HG03565 (cell line): ENCODE measurements around the gene ZKSCAN3.
A peak's percentile ranks its signal among the peaks of the same experiment; 100 is the strongest.
"Not testable (repeated sequence)": the region's sequence is repeated elsewhere in the genome, so short reads cannot be mapped to it uniquely, and the experiment has no call there.

Experiments used
- ATAC-seq: cut with Tn5 transposase; IDR thresholded peaks from one replicate; pipeline ENCODE4 v1.9.1; 2021; ENCODE audit warnings: mild to moderate bottlenecking, moderate library complexity; ENCODE audit not compliant: unreplicated experiment

Gene ZKSCAN3

DNA sequence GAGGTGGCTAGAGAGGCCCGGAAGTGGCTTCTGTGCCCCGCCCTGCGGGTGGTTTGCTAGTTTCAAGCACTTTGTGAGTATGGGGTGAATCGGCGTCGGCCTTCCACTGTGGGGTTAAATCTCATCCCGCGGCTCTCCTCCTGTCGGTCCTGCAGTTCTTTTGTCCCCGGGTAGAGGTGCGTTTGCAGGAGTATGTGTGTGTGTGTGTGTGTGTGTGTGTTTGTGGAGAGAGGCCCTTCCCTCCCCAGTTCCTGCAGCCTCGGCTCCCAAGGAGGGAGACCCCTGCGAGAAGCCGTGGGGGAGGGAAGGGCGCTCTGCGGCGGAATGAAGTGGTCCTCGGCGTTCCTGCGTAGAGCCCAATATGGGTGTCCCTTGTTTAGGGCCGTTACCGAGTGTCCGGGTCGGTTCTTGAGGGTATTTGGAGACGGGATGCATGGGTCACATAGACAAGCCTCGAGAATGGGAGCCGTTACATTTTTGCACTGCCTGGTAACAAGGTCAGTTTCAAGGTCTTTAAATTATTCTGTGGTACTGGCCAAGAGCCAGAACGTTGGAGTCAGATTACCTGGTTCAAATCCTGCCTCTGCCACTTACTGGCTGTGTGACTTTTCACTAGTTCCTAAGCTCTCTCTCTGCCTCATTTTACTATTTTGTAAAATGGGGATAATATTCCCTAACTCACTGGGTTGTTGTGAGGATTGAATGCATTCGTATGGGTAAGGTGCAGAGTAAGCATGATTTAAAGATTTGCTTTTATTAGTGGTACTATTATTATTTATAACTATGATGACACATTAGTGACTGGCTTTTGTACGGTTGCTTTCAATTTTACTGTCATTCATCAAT lies at the start of gene ZKSCAN3:
Gene ZKSCAN3 (plus strand): TSS at position 56 of the 846 bp plus-strand sequence. CDS start 9,640 bp downstream, outside the sequence.
- ATAC-seq, result peak; percentile 95

DNA sequence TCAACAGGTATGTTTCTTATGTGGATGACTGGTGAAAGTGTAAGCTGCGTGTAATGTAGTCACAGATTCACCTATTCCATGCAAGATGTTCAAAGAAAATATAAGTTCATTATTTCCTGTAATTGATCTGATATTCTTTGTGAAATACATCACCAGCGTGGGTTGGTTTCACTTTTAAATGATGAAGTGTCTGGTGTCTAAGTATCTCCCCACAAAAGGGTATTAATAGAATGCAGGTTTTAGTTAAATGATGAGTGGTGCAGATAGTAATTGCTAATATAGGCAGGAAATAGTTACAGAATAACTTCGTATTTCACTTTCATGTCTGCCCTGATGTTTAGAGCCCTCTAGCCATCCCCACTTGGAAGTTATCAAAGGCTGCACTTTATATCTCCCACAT lies 46.2 kb upstream of the ZKSCAN3 start:
- peak; percentile 71 for ATAC-seq

DNA sequence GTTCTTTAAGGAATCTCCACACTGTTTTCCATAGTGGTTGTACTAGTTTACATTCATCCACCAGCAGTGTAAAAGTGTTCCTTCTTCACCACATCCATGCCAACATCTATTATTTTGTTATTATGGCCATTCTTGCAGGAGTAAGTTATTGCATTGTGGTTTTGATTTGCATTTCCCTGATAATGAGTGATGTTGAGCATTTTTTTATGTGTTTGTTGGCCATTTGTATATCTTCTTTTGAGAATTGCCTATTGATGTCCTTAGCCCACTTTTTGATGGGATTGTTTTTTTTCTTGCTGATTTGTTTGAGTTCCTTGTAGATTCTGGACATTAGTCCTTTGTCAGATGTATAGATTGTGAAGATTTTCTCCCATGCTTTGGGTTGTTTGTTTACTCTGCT lies 43.4 kb upstream of the ZKSCAN3 start:
- ATAC-seq, result not testable (repeated sequence)

DNA sequence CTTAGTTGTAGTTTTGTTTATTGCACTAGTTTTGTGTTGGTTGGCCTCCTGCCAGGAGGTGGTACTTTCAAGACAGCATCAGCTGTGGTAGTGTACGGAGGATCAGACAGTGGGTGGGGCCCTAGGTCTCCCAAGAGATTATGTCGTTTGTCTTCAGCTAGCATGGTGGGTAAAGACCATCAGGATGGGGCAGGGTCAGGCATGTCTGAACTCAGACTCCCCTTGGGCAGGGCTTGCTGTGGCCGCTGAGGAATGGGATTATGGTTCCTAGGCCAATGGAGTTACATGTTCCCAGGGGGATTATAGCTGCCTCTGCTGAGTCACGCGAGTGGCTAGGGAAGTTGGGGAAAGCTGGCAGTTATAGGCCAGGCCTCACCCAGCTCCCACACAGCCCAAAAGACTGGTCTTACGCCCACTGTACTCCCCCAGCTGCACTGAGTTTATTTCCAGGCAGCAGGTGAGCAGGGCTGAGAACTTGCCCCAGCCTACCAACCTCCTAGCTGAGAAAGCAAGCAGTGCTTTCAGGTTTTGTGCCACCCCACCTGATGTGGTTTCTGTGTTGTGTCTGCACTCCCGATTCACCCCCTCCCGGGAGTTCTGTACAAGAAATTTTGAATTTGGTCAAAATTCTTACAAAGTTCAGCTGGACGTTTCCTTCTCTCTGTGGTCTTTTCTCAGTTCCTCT lies 38.5 kb upstream of the ZKSCAN3 start:
- no peak for ATAC-seq

DNA sequence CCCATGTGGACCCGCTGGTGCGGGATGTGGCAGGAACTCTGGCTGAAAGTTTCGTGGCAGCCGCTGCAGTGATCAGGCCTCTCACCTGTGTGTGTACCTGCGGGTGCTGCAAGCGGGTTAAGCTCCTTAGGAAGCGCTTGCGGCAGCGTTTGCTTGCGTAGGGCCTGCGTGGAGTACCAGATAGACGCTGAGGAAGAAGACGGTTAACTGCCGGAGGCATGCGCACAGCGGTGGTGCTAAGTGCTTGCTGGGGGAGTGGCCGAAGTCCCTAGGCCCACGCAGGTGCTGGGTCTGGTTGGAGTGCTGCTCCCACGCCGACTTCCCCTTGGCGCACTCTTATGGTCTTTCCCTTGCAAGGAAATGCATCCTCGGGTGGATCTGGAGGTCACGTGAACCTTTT lies 36.8 kb upstream of the ZKSCAN3 start:
- no peak for ATAC-seq

DNA sequence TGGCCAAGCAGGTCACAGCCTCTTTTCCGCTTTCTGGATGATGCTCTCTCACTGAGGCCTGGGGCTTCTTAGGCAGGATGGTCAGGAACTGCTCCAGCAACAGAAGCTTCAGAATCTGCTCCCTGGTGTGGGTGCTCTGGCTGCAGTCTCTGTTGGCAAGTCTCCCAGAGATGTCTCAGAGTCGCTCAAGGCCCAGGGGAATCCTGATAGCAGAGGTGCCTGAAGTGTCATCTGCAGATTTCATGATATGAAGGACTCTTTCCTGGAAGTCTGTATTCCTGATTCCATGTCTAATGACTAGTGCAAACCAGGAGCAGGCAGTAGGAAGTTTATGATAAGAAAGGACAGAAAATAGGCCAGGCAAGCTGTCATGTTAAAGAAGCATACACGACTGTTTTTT lies 34.1 kb upstream of the ZKSCAN3 start:
- ATAC-seq, result no peak

DNA sequence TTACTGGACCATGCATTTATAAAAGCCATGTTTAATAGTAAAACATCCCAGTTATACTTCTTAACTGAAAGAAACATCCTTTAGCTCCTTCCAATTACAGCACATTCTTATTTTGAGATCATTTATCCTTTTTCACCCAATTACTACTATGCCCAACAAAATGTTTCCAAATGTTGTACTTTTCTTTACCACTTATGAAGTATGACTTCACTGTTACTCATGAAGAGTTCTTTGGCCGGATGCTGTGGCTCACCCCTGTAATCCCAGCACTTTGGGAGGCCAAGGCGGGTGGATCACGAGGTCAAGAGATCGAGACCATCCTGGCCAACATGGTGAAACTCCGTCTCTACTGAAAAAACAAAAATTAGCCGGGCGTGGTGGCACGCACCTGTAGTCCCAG lies 31.9 kb upstream of the ZKSCAN3 start:
- not testable (repeated sequence) for ATAC-seq

DNA sequence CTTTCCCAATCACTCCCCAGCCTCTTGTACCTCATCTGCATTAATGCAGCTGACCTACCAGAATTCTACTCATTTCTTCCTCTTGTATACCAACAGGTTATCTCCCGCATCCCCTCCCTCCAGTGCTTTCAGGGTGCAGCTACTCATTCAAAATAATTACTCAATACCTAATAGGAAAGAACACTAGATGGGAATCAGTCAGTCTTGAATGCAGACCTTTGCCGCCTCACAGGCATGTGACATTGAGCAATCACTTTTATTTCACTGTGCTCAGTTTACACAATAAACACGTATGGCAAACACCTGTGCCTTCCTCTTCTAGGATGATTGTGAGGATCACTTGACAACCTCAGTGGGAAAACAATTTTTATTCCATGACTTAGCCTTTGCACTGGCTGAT lies 27.1 kb upstream of the ZKSCAN3 start:
- no peak for ATAC-seq

DNA sequence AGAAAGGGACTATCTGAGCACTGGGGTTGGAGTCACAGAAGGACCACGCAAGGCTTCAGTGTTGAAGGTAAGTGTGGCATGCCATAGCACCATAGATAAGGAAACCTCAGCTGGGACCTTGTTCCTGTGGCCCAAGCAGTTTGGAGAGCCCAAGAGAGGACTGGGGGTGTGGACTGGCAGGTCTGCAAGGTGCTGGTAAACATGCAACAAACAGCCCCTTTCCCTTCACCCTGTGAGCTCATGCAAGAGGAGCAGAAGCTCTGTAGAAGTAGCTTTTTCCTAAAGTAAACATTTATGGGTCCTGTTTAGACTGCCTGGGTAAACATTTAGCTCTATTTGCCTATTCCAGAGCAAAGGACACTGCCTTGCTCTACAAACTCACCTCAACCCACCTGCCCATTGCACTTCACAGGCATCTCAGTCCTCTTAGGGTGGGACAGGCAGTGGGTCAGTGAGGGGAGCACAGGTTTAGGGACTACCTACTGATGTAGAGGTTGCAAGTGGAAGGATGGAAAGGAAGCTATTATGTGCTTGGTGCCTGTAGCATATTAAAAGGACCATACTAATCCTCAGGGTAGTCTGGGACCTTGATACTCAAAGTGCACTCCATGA lies 25.8 kb upstream of the ZKSCAN3 start:
- ATAC-seq, result no peak

DNA sequence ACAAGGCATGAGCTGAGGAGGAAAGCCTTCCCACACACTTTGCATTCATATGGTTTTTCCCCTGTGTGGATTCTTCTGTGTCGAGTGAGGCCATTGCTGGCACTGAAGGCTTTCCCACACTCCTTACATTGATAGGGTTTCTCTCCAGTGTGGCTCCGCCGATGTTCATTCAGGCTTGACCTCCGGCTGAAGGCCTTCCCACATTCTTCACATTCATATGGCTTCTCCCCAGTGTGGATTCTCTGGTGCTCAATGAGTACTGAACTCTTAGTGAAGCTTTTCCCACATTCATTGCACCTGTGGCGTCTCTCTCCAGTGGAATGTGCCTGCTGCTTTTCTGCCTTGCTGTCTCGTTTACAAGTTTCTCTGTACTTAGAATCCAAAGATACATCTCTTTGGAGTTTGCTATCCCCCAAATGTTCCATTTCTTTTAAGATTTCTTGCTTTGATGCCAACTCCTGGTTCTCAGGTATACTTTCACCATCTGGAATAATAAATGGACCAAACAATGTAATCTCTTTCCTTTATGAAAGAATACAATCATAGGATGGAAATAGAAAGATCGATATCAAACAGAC lies 23.3 kb upstream of the ZKSCAN3 start:
- ATAC-seq, result no peak

DNA sequence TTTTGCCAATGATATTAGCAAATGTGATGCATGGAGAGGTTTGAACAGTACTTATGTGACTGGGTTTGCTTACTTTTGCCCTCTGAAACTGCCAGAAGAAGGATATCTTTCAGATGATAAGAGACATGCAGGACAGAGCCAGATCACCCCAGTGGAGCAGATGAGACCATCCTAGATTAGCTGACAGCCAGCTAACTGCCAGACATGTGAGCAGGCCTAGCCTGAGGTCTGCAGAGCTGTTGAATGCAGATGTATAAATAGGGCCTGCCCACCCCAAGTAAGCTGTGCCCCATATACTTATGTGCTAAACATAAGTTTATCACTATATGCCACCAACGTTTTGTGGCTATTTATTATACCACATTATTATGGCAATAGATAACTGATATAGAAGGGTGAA lies 19.7 kb upstream of the ZKSCAN3 start:
- ATAC-seq, result no peak

DNA sequence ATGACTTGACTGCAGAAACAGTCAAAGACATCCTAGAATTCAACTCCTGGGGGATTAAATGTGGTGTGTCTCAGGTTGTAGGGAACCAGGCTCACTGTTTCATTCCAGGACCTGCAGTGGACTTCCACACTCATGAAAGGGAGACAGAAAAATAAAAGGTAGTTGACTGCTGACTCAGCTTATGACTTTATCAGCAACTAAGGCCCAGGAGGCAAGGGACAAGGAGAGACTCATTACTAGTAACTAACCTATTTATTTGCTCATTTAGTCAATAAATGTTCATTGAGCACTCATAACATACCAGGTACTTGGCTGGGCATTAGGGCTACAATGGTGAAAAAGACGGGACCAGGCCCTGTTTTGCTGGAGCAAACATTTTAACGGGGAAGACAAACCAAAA lies 16.7 kb upstream of the ZKSCAN3 start:
- no peak for ATAC-seq

DNA sequence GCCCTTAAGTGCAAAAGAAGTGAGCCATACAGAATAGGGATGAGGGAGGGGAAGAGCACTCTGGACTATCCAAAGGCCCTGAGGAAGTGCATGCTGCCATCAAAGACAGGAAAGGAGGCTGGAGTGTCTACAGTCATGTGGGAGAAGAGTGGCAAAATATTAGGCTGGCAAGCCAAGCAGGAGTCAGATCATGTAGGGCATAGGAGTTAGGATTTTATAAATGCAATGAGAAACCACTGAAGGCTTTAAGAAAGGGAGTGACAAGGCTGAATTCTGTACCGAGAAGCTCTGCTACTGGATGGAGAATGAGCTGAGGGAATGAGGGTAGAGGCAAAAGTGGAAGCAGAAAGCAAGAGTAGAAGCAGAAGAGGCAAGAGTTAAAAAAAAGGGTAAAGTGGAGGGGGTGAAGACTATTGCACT lies 16.1 kb upstream of the ZKSCAN3 start:
- ATAC-seq, result no peak

DNA sequence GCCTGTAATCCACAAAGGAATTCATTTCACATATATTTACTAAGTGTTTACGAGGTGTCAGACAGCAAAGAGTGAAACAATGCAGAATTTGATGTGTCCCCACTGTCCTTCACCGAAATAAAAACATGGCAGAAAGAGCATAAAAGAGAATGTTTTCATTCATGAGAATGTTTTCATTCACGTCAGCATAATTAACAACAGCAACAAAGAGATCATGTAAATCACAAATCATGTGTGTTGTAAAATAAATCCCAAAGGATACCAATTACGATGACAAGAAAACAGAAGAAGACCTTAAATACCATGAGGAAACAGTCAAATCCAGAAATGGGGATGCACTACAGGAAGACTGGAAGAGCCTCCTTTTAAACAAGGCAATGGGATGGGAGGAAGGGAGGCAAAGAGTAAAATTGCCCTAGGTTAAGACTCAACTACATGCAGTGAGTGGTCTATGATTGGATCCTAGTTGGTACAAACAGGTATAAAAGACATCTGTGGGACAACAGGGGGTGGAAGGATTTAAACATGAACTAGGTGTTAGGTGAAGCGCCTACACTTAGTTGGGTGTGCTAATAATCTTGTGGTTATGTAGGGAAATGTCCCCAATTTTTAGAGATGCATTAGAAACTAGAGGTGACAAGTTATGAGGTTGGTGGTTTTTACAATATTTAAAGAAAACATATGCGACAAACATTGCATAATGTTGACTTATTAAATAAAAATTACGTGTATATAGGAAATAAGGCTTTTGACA lies 15.3 kb upstream of the ZKSCAN3 start:
- no peak for ATAC-seq

DNA sequence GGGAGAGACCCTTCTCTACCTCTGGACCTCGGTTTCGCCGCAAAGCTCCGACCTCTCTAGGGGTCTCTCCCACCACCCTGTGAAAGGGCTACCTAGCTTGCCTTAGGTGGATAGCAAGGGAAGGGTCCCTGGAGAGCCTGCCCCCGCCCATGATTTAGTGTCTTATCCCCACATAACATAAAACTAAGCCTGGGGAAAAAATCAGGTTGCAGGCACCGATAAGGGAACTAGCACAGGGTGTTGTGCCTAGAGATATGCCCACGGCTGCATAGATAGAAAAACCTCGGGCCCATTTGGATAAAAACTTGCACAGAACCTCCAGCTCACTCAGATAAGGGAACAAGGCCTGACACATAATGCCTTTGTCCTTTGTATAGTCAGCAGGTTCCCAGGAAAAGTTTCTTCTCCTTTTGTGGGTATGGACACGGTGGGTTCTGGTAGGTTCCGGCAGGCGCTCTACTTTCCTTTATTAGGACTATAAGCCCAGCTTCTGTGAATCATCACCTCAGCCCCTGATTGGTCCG lies 14.6 kb upstream of the ZKSCAN3 start:
- ATAC-seq, result no peak

DNA sequence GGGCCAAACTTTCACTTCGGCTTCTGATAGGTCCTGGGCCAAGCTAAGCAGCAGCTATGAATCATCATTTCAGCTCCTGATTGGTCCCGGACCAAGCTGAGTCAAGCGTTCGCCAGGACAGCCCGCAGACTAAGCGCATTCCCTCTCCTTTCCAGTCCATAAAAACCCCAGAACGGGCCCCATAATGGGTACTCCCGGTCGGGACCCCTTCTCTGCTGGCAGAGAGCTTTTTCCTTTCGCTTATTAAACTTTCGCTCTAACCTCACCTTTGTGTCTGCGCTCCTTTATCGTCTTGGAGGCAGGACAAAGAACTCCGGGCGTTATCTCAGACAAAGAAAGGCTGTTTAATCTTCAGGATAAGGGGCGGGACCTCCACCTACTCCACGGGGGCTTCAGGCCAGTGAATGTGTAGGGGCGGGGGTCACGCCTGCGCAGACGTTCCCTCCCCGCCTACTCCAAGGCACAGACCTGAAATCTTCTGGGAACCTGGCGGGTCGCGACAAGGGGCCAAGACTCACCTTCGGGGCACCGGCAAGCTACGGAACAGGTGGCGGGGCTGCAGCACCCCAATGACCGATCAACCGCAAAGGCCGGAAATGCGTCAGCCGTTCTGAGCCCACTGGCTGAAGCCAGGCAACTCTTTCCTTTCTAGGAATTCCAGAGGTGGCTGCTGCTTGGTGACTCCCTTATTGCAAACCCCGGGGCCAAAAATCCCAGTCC lies 14.0 kb upstream of the ZKSCAN3 start, which contains the start of gene ZSCAN31:
Gene ZSCAN31 (minus strand): TSS at position 585 of the 720 bp plus-strand sequence. CDS start 6,465 bp downstream, outside the sequence.
- peak; percentile 73 for ATAC-seq

DNA sequence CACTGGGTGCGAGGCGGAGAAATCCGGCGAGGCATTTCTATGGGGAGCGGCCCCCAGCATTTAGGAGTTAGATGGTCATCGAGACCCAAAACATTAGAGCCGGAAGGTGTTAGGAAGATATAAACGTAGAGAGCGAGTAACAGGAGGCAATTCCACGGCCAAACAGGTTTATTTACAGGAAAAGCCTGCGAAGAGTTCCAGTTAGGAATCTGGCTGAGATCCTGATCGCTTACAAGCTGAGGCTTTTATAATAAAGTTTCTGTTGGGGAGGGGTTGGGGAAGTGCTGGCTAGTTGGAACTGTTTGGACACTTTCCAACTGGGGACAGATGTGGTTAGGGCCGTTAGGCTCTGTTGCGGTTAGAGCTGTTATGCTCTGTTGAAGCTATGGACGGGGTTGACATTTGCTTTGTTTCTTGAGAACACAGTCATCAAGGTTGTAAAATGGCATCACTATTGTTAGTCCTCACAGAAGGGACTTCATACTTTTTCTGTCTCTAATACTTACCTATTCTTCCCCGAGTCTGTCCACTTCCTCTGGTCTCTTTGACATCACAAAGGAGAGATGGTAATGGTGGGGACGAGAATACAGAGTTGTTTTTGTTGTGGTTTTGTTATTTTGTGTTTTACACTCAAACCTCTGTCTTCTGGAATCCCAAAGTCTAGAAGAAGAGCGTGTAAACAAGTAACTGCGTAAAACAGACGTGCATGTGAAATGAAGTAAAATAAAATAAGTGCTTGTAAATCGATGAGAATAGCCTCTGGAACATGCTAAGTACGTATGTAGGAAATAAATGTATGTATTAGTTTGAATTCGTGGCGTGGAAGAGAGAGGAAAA lies 13.2 kb upstream of the ZKSCAN3 start:
- ATAC-seq, result peak; percentile 32

DNA sequence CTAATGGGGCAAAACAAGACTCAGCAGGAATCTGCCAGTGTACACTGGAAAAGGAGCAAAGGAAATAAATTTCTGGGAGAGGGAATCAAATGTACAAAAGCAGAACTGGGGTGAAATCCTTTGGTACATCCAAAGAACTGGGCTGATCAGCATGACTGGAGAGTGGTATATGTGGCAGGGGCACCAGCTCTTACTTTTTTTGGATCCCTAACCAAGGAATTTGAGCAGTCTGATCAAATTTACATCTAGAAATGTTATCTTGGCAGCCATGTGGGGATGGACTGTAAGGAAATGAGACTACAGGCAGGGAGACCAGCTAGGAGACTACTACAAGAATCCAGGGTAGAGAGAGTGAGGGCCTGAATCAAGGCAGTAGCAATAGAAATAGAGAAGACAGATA lies 12.6 kb upstream of the ZKSCAN3 start:
- no peak for ATAC-seq
